ENCODE data around the gene JAG1.

Gene JAG1

DNA sequence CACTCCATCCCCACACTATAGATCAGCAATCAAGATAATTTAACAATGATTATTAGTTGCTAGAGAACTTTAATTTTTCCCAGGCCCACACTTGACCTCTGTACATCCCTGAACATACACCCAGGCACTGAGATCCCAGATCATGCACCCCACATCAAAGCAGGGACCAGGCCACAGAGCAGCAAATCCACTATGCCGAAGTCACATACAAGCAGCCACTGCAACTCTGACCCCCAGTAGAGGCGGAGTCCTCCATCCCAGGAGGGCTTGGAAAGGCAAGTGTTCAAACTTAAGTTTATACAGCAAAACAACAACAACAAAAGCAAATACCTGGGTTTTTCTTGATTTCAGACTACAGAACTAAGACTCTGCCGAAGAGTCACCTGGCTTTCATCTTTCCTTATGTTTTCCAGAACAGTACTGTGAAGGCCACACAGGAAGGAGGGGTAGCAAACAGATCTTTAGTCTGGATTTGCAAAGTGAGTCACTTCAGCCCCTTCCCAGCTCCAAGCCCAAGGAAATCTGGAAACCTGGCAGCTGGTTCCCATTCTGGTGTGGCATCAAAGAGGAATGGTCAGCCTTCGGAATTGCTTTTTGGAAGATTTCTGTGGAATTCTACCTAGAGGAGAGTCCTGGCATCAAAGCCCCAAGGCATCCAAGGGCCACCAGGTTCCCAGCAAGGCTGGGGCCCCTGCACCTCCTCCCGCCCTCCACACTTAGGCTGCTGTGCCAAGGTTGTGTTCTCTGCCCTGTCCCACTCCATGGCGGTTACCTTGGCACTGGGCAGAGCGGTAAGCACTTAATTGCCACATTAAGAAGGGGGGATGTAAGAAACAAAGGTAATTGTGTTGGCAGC lies 7.3 kb downstream of the JAG1 start:
- peaks cover 47% of the 10 kb centered on the region for H3K4me1 ChIP-seq (ENCODE audit: control insufficient read depth, insufficient read depth, low read length)

DNA sequence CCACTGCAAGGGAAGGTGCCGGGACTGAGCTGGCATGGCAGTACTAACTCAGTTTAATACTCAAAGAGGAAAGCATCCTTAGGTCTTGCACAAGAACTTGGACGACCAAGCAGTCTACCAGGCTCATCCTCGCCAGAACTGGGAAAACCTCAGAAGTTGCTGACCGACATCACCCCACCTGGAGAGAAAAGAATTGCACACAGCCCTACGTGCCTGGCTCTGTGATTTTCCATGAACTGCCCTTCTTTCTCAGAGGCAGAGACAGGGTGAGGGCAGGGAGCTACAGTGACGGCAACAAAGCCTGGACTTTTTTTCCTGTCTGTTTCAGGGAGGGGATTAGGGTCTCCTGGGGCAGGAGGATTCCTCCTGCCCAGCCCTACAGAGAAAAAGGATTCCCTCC lies 8.0 kb downstream of the JAG1 start:
- H3K27me3 ChIP-seq (ENCODE audit: control insufficient read depth, insufficient read depth, low read length), result no peaks in the 10 kb centered on the region
- H3K9me3 ChIP-seq (replicated peaks; ENCODE audit: low read length), result no peaks in the 10 kb centered on the region
- no peak overlapping the region for H3K4me3 ChIP-seq (ENCODE audit: low read length)
- no peak overlapping the region for H3K9ac ChIP-seq (ENCODE audit: low read depth, low read length)
- H3K4me2 ChIP-seq (ENCODE audit: low read length), result no peak overlapping the region
- peaks cover 44% of the 10 kb centered on the region for H3K4me1 ChIP-seq (ENCODE audit: control insufficient read depth, insufficient read depth, low read length)
- peaks cover 21% of the 10 kb centered on the region for H3K36me3 ChIP-seq (ENCODE audit: insufficient read depth, low read length)

More for the DNA sequence above, 7.3 kb downstream of the JAG1 start:
- peak overlapping the region; percentile 42 for H3K4me2 ChIP-seq (ENCODE audit: low read length)
- peaks cover 17% of the 10 kb centered on the region for H3K36me3 ChIP-seq (ENCODE audit: insufficient read depth, low read length)
- no peaks in the 10 kb centered on the region for H3K27me3 ChIP-seq (ENCODE audit: control insufficient read depth, insufficient read depth, low read length)
- no peaks in the 10 kb centered on the region for H3K9me3 ChIP-seq (replicated peaks; ENCODE audit: low read length)
- peak overlapping the region; percentile 17 for H3K4me3 ChIP-seq (ENCODE audit: low read length)
- peak overlapping the region; percentile 58 for H3K9ac ChIP-seq (ENCODE audit: low read depth, low read length)

DNA sequence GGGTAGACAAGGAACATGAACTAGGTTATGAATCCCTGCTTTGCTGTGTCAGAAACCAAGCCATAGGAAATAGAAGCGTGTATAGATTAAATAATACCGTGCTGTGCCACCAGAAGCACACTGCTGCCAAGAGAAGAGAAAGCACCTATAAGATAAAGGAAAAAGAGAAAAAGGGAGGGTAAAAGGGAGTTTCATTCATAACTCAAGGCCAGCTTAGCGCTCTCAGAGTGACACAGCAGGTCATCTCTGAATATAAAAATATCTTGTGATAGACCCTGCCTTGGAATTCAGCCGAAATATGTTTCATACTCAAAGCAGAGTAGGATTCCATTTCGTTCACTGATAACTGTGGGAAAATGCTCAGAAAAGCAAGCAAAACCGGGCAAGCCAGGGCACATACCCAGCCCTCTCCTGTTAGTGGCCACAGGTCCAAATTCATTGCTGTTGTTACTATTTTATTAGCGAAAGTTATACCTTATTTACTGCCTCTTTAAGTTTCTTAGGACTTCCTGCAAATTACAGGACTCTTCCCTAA lies 8.7 kb downstream of the JAG1 start:
- H3K4me2 ChIP-seq (ENCODE audit: low read length), result no peak overlapping the region
- H3K9ac ChIP-seq (ENCODE audit: low read depth, low read length), result peak overlapping the region; percentile 2
- H3K4me1 ChIP-seq (ENCODE audit: control insufficient read depth, insufficient read depth, low read length), result peaks cover 44% of the 10 kb centered on the region
- no peaks in the 10 kb centered on the region for H3K9me3 ChIP-seq (replicated peaks; ENCODE audit: low read length)
- peaks cover 21% of the 10 kb centered on the region for H3K36me3 ChIP-seq (ENCODE audit: insufficient read depth, low read length)
- no peaks in the 10 kb centered on the region for H3K27me3 ChIP-seq (ENCODE audit: control insufficient read depth, insufficient read depth, low read length)
- H3K4me3 ChIP-seq (ENCODE audit: low read length), result no peak overlapping the region

DNA sequence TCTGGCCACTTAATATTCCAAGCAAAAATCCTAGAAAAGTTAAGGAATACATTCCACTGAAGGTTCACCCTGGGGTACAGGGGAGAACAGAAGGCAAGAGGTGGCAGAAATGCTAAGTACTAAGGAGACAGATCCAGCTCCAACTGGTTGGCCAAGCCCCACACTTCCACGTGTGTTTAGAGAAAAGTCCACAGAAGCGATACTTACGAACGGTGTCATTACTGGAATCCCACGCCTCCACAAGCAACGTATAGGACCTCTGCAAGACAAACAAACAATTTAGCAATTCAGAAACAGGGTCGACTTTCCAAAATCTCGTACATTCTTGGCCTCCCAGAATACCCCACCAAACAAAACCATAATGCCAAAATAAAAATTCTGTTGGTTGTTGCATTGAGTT lies 10.0 kb downstream of the JAG1 start:
- no peak overlapping the region for H3K9ac ChIP-seq (ENCODE audit: low read depth, low read length)
- peaks cover 21% of the 10 kb centered on the region for H3K36me3 ChIP-seq (ENCODE audit: insufficient read depth, low read length)
- no peak overlapping the region for H3K4me2 ChIP-seq (ENCODE audit: low read length)
- H3K9me3 ChIP-seq (replicated peaks; ENCODE audit: low read length), result no peaks in the 10 kb centered on the region
- H3K4me3 ChIP-seq (ENCODE audit: low read length), result no peak overlapping the region
- H3K27me3 ChIP-seq (ENCODE audit: control insufficient read depth, insufficient read depth, low read length), result no peaks in the 10 kb centered on the region
- H3K4me1 ChIP-seq (ENCODE audit: control insufficient read depth, insufficient read depth, low read length), result peaks cover 45% of the 10 kb centered on the region

DNA sequence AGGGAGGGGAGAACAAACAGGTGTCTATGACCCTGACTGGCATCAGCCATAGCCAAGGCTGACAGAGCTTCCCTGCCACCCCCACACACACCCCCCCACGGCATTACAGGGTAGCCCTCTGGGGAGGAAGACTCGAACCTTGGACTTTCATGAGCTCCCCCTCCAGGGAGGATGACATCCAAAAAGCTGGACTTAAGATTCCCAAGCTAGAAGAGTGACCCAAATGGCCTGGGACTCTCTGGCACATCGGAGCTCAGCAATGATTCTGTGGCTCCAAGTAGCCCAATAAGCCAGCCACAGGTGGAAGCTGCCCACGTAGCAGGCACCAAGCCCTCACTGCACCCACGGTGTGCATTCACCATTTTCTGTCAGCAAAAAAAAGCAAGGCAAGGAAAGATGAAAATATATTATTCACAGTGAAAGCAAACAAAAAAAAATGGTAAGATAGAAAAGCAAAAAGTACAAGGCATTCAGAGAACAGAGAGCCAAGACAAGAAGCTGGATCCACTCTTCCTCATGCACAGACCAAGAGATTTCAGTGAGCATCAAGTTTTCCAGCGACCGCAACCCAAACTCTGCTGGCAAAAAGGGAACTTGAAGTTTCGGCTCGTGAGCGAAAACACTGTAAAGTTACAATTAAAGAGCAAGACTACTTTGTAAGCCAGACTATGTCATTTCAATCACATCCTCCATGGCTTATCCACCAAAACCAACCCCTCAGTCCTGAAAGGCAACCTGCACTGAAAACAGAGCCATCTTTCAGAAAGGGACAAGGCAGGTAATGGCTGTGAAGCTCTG lies 10.9 kb downstream of the JAG1 start:
- Histone ChIP-seq H3K27me3 (ENCODE audit: control insufficient read depth, insufficient read depth, low read length) (no peaks in the 10 kb centered on the region), H3K36me3 (ENCODE audit: insufficient read depth, low read length) (peaks cover 26% of the 10 kb centered on the region), H3K9me3 (replicated peaks; ENCODE audit: low read length) (no peaks in the 10 kb centered on the region), H3K4me1 (ENCODE audit: control insufficient read depth, insufficient read depth, low read length) (peaks cover 45% of the 10 kb centered on the region), H3K4me3 (ENCODE audit: low read length) (no peak overlapping the region), H3K9ac (ENCODE audit: low read depth, low read length) (no peak overlapping the region), H3K4me2 (ENCODE audit: low read length) (no peak overlapping the region)

DNA sequence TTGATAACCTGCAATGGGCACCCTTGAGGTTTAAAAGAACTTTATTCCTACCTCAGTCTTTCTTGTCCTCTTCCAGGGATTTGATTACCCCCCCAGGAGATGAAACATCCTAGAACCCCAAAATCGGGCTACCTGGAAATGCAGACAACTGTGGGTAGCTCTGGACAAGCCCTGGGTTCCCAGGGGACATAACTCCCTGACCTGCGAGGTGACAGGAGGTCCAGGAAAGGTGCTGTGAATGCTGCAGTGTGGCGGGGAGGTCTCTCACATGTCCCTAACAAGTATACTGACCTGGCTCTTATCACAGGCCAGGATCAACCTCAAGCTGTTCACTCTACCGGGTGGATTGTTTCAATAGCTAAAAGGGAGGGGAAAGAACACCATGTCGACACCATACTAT lies 11.6 kb downstream of the JAG1 start:
- Histone ChIP-seq H3K36me3 (ENCODE audit: insufficient read depth, low read length) (peaks cover 24% of the 10 kb centered on the region), H3K4me2 (ENCODE audit: low read length) (no peak overlapping the region), H3K4me3 (ENCODE audit: low read length) (no peak overlapping the region), H3K9me3 (replicated peaks; ENCODE audit: low read length) (no peaks in the 10 kb centered on the region), H3K27me3 (ENCODE audit: control insufficient read depth, insufficient read depth, low read length) (no peaks in the 10 kb centered on the region), H3K4me1 (ENCODE audit: control insufficient read depth, insufficient read depth, low read length) (peaks cover 39% of the 10 kb centered on the region), H3K9ac (ENCODE audit: low read depth, low read length) (no peak overlapping the region)

DNA sequence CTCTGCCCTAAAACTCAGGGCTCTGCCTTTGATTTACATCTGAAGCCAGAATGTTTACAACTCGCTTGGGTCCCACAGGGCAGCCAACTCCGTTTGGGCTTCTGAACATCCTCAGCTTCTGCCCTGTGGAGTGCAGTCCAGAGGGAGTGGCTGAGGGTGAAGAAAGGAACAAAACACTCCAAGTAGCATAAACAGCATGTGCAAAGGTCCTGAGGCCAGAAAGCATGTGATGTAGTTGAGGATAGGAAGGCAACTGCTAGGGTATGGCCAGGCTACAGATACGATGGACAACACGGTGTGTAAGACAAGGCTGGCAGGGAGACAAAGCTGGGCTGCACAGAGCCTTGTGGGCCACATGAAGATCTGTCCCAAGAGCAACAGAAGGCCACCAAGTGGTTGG lies 12.5 kb downstream of the JAG1 start:
- H3K36me3 ChIP-seq (ENCODE audit: insufficient read depth, low read length), result peaks cover 24% of the 10 kb centered on the region
- no peaks in the 10 kb centered on the region for H3K9me3 ChIP-seq (replicated peaks; ENCODE audit: low read length)
- H3K9ac ChIP-seq (ENCODE audit: low read depth, low read length), result no peak overlapping the region
- peaks cover 31% of the 10 kb centered on the region for H3K4me1 ChIP-seq (ENCODE audit: control insufficient read depth, insufficient read depth, low read length)
- H3K4me3 ChIP-seq (ENCODE audit: low read length), result no peak overlapping the region
- H3K27me3 ChIP-seq (ENCODE audit: control insufficient read depth, insufficient read depth, low read length), result no peaks in the 10 kb centered on the region
- H3K4me2 ChIP-seq (ENCODE audit: low read length), result no peak overlapping the region

DNA sequence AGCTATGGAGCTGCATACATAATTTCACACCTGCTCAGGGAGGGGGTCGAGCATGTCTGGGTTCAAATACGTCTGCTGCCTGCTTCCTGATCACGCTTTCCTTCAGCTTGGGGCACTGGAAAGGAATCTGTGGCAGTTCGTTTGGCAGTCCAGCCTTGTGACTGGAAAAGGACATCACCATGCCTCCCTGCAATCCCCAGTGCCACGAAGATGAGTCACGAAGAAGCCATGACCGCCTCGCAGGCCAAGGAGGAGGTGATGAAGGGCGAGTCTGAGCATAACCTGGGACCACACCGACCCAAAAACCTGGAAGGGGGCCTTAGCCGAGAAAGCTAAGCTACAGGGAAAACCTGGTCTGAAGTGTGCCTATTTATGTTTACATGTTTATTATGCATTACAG lies 13.1 kb downstream of the JAG1 start:
- H3K9ac ChIP-seq (ENCODE audit: low read depth, low read length), result no peak overlapping the region
- peaks cover 26% of the 10 kb centered on the region for H3K4me1 ChIP-seq (ENCODE audit: control insufficient read depth, insufficient read depth, low read length)
- H3K36me3 ChIP-seq (ENCODE audit: insufficient read depth, low read length), result peaks cover 28% of the 10 kb centered on the region

DNA sequence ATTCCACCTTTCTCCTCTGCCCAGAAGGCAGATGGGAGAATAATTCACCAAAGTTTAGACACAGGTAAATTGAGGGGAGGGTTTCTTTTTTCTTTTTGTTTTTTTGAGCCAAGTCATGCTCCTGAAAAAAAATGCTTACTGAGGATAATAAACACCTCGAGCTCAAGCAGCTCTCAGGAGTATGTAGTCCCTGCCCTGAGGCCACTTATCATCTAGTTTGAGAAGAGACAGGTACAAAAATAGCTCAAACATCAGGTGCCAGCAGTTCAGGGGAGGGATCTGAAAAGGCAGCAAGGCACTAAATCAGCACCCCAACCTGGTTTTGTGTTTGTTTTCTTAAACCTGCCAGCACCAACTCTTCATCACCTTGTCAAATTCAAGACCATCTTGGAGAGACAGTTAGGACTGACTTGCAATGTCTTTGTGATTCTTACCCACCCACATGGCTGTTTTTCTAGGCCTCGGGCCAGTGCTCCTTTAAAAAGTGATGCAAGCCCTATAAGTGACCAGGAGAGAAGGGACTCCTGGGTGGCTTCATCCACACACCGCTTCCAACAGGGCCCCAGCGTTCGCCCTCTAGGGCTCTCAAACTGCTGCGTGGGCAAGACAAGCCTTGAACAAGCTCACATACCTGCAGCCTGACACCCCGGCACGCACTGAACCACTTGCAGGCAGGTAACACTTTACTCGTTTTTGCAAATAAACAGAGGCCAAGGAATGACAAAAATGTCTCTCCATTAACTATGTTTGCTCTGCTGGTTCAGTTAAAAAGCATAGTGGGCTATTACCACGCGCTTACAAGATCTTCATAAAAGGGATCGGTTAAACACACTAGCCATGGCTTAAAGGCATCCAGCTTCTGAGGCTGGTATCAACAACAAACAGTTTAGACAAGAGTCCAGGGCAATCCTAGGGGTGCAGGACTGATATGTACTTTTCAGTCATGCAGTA lies 13.9 kb downstream of the JAG1 start:
- Histone ChIP-seq H3K27me3 (ENCODE audit: control insufficient read depth, insufficient read depth, low read length) (no peaks in the 10 kb centered on the region), H3K4me2 (ENCODE audit: low read length) (peak overlapping the region; percentile 19), H3K36me3 (ENCODE audit: insufficient read depth, low read length) (peaks cover 34% of the 10 kb centered on the region), H3K4me3 (ENCODE audit: low read length) (no peak overlapping the region), H3K9me3 (replicated peaks; ENCODE audit: low read length) (no peaks in the 10 kb centered on the region), H3K4me1 (ENCODE audit: control insufficient read depth, insufficient read depth, low read length) (peaks cover 18% of the 10 kb centered on the region), H3K9ac (ENCODE audit: low read depth, low read length) (no peak overlapping the region)

More for the DNA sequence above, 13.1 kb downstream of the JAG1 start:
- H3K9me3 ChIP-seq (replicated peaks; ENCODE audit: low read length), result no peaks in the 10 kb centered on the region
- no peak overlapping the region for H3K4me3 ChIP-seq (ENCODE audit: low read length)
- no peaks in the 10 kb centered on the region for H3K27me3 ChIP-seq (ENCODE audit: control insufficient read depth, insufficient read depth, low read length)
- H3K4me2 ChIP-seq (ENCODE audit: low read length), result peak overlapping the region; percentile 19

DNA sequence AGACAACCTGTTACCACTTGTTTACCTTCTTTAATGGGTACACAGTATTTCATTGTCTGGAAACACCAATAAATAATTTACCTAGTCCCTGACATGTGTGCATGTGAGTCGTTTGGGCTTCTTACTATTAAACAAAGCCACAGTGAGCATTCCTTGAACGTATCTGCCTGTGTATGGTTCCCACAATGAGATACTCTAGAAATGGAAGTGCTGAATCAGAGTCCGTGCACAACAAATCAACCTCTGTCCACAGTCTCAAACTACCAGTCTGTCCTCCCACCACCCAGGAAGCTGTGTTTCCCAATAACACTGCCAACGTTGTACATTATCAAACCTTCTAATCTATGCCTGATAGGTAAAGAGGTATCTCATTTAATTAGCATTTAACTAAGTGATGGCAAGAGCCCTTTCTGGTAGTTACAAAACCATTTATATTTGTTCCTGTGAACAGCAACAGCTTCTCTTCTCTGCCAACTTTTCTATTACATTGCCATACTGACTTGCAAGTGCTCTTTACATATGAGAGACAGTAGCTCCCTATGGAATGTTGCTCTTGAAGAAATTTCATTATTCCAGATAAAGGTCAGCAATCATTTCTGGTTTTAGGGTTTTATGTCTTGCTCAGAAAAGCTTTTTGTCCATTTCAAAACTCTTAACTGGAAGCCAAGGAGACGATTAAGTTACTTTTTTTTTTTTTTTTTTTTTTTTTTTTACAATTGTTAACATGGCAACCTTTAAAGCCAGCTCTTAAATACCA lies 14.7 kb downstream of the JAG1 start:
- no peak overlapping the region for H3K9ac ChIP-seq (ENCODE audit: low read depth, low read length)
- H3K4me2 ChIP-seq (ENCODE audit: low read length), result no peak overlapping the region
- H3K9me3 ChIP-seq (replicated peaks; ENCODE audit: low read length), result no peaks in the 10 kb centered on the region
- no peak overlapping the region for H3K4me3 ChIP-seq (ENCODE audit: low read length)
- no peaks in the 10 kb centered on the region for H3K27me3 ChIP-seq (ENCODE audit: control insufficient read depth, insufficient read depth, low read length)
- peaks cover 23% of the 10 kb centered on the region for H3K4me1 ChIP-seq (ENCODE audit: control insufficient read depth, insufficient read depth, low read length)
- peaks cover 36% of the 10 kb centered on the region for H3K36me3 ChIP-seq (ENCODE audit: insufficient read depth, low read length)

Data from skeletal muscle satellite cell (primary cell).